Left renal cortex interstitium (tissue), 4 donors: ENCODE measurements around the gene PADI4. TPM values are rescaled to one million over a fixed set of nuclear protein-coding genes. Genes with fewer than 3 reads are reported as not detected.

ENCODE experiments used
- DNase-seq, 4 donors: peaks; one replicate each; pipeline ENCODE4 v3.0.0-alpha.2; 2013; ENCODE audit warnings: low read depth in 4 of 4, low spot score in 2 of 4, missing footprints in 1 of 4
- polyA plus RNA-seq, 4 donors: library from polyadenylated mRNA; unstranded; fragments of 120-200 nt; gene quantifications; one replicate each; pipeline ENCODE4 v1.2.1, GENCODE V29; 2013; ENCODE audit not compliant: insufficient read length in 4 of 4

The PADI4 gene
- polyA plus RNA-seq = 1 to 10 TPM in 2 of 4 donors, under 1 TPM in 2; 0.35 to 1.8 (median 1.0) TPM

DNA sequence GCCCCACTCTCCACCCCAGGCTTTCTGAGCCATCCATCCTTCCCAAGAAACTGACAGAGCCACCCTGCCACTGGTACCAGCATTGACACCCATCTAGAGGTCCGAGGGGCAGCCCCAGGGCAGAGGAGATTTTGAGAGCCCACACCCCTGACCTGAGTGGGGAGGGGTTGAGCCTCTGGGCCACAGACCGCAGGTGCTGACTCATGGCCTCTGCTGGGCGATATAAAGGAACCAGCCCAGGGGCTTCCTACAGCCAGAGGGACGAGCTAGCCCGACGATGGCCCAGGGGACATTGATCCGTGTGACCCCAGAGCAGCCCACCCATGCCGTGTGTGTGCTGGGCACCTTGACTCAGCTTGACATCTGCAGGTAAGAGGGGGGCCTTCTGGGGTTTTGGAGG, at the start of gene PADI4:
PADI4 (plus strand) TSS at position 252 of the 400 bp plus-strand sequence; CDS start at position 278, 26 bp downstream.
- no peak for DNase-seq

- no peak for DNase-seq
These were observed 49.3 kb upstream of the PADI4 start for GRCh38 chr1:17258758-17259130.

DNA sequence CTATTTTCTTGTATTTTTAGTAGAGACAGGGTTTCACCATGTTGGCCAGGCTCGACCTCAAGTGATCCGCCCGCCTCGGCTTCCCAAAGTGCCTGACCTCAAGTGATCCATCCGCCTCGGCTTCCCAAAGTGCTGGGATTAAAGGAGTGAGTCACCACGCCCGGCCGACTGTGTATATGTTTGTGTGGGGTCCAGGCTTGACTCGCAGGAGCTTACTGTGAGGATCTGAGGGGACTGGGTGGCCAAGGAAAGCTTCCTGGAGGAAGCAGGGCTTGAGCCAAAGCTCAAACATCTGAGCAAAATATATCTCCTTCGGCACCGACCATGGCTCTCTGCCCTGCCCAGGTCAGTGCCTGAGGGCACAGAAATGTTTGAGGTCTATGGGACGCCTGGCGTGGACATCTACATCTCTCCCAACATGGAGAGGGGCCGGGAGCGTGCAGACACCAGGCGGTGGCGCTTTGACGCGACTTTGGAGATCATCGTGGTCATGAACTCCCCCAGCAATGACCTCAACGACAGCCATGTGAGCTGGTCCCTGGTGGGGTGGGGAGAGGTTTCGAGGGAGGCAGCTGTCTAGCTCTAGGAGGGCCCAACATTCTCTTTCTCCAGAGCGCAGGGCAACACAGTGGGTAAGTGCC, 48.6 kb upstream of the PADI4 start:
- DNase-seq = no peak

GRCh38 chr1:17260264-17260663, 47.7 kb upstream of the PADI4 start:
- DNase-seq = no peak

DNA sequence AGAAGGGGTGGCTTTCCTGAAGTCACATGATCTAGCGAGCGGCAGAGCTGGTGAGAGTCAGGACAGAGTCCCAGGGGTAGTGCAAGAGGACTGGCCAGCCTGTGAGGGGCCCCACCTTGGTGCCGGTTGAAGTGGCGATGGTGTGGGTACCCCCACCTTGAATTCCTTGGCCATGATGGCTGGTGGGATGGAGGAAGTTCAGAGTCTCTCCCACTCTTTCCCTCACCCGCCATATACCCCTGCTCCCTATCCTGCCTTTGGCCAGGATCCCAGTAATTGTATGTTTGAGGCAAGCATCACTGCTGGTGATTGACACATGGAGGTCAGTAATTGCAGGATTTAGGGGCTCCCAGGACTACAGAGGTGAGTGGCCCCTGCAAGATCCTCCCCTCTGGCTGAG, 47.3 kb upstream of the PADI4 start:
- DNase-seq = no peak

DNA sequence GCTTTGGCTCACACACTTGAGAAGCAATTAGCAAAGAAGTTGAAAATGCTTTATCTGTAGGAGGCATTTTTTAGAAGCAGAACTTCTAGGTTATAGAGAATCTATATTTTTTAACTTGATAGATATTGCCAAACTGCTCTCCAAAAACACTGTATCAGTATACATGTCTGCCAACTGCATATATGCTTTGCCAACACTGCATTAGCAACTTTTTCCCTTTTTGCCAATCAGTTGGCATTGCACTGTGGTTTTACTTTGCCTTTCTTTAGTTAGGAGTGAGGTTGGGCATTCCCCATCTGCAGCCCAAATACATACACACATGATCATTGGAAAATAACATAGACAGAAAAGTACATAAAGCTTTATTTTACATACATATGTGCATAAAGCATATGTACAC, 44.1 kb upstream of the PADI4 start:
- DNase-seq = no peak

DNA sequence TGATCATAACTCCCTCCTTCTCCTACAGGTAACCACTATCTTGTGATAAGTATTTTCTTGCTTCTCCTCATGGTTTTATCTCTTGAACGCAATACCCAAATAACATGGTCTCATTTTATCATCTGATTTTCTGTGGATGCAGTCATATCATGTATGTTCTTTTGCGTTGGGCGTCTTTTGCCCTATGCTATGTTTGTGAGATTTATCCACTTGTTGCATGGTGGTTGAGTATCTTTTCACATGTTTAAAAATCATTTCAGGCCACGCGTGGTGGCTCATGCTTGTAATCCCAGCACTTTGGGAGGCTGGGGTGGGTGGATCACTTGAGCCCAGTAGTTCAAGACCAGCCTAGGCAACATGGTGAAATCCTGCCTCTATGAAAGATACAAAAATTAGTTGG, 43.5 kb upstream of the PADI4 start:
- no peak for DNase-seq

DNA sequence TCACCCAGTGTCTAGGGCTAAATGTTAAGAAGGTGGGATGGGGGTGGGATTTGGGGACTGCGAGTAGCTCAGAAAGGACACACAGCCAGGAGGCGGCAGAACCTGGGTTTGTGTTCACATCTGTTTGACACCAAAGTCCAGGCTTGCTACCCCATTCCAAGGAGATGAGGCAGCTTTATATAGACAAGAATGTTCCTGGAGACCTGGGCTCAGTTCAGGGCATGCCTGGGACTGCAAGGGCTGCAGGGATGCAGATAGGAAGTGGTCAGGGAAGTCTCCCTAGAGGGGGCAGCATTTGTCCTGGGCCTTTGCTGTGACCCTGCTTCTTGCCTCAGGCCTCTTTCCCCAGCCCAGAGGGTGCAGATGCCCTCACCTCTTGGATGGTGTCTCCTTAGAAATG, 42.8 kb upstream of the PADI4 start:
- no peak for DNase-seq

- no peak for DNase-seq
These were observed 42.0 kb upstream of the PADI4 start for GRCh38 chr1:17265950-17266349.

DNA sequence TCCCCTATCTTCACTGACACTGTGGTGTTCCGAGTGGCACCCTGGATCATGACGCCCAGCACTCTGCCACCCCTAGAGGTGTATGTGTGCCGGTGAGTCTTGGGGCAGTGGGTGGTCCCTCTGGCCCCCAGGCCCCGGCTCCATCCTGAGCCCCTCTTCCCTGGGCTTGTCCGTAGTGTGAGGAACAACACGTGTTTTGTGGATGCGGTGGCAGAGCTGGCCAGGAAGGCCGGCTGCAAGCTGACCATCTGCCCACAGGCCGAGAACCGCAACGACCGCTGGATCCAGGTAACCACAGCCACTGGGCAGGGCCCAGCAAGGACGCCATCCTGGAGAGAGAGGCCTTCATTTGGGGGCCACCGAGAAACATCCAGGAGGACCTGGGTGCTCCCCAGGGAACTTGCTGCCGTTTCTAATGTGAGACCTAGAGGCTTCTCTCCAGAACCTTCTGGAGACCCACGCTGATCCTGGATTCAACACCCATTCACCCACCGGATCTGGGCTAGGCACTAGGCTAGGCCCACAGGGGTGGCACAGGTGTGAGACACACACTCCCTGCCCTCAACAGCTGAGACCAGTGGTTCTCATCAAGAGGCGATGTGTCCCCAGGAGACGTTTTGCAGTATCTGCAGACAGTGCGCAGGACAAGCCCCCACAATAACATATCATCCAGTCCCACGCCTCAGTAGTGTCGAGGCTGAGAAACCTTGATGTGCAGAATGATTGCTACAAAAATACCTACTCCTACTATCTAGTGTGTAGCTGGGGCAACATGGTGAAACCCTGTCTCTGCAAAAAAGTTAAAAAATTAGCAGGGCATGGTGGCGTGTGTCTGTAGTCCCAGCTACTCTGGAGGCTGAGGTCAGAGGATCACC, 36.9 kb upstream of the PADI4 start:
- DNase-seq = no peak

DNA sequence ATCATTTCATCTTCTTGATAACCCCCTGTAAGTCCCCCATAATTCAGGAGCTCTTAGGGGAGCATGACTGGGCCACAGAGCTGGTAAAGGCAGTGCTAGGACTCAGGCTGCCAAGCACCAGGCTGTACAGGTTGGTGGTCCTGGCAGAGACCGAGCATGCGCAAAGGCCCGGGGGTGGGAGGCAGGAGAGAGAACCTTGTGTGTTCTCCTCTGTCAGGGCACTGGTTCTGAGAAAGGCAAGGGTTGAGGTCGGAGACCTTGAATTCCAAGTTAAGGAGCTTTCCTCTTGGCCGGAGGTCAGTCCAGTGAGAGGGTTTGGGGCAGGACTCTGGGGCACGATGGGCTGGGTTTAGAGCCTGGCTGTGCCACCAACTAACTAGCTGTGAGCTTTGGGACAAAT, 35.9 kb upstream of the PADI4 start:
- DNase-seq = no peak

- no peak for DNase-seq
These were observed 35.4 kb upstream of the PADI4 start for GRCh38 chr1:17272646-17273045.

GRCh38 chr1:17273096-17273495, 34.9 kb upstream of the PADI4 start:
- DNase-seq = no peak

DNA sequence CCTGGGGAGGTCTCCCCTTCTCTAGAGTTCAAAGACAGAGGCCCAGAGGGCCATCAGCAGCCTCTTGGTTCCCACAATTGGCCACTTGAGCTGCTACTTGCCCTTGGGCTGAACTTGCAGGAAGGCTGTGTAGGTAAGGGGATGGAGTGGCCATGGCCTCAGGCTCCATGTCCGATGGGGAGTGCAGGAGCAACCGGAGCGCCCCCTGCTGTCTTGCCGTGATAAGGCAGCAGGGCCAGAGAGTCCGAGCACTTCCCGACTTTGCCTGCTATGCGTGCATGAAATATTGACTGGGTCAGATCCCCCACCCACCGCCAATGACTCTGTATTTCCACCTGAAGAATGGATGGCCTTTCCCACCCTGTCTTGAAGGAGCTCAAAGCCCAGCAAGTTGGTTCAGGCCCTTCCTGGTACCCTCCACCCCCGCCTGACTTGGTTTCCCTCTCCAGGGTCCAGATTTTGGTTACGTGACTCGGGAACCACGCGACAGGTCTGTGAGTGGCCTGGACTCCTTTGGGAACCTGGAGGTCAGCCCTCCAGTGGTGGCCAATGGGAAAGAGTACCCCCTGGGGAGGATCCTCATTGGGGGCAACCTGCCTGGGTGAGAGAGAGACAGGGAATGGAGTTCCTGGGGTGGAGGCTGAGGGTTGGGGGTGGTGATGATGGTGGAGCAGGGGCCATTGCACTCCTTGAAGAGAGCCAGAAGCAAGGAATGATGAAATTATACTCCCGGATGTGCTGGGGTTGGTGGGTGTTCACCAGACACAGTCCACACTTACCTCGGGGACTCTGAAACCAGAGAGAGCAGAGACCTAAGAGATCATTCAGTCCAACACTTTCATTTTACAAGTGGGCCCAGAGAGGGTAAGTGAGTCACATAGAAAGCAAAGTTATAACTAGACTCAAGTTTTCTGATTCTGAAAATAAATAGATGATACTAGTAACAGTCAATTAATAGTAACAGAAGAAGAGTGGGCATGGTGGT, 33.5 kb upstream of the PADI4 start:
- no peak for DNase-seq

GRCh38 chr1:17276568-17276967, 31.4 kb upstream of the PADI4 start:
- no peak for DNase-seq

GRCh38 chr1:17277511-17278159, 30.4 kb upstream of the PADI4 start:
- DNase-seq = no peak

- no peak for DNase-seq
These were observed 28.8 kb upstream of the PADI4 start for GRCh38 chr1:17278996-17279830.

DNA sequence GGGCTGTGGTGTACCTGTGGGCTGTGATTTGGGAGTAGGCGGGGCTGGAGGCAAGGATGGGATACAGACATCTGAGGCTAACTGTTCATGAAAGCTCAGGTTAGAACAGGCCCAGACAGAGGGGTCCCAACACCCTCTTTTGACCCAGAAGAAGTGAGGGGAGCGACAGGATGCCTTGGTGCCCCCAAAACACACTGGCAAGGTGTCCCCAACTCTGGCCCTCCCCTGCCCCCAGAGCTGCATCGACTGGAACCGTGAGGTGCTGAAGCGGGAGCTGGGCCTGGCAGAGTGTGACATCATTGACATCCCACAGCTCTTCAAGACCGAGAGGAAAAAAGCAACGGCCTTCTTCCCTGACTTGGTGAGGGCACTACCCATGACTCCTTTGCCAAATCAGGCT, 27.6 kb upstream of the PADI4 start:
- DNase-seq = no peak

DNA sequence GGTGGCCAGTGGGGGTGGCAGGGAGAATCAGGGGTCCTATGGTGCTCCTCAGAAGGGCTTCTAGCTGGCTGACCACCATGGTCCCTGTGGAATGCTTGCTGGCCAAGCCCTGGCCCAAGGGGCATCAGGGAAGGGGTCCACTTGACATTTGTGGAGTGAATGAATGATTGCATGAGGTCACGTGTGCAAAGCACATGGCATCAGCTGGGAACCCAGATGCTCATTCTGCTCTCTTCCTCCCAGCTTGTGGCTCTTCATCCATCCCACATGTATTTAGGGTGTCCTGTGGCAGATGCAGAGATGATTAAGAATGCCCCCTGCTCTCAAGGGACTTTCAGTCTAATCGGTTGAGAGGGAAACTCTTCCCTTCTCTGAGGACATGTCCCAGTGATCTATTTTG, 27.1 kb upstream of the PADI4 start:
- DNase-seq = no peak

- no peak for DNase-seq
These were observed 26.2 kb upstream of the PADI4 start for GRCh38 chr1:17281775-17282181.
